ACC112 (cell line): ENCODE data around the gene ELP6.
"Not testable (repeated sequence)": the region's sequence is repeated elsewhere in the genome, so short reads cannot be mapped to it uniquely, and the experiment has no call there.

ENCODE experiments used
- H2AFZ ChIP-seq: fragments of 200-600 bp; sonication (generic); one replicate; pipeline ENCODE4 v1.6.0; 2017; ENCODE audit warnings: antibody characterized with exemption, low read length; ENCODE audit not compliant: unreplicated experiment
- H3K27ac ChIP-seq: fragments of 200-600 bp; sonication (generic); 2 replicates; pipeline ENCODE4 v1.5.1; 2014; ENCODE audit warnings: low read depth, mild to moderate bottlenecking, antibody characterized with exemption, low read length, moderate library complexity
- H3K27me3 ChIP-seq: fragments of 200-600 bp; sonication (generic); 2 replicates; pipeline ENCODE4 v1.6.1; 2014; ENCODE audit warnings: mild to moderate bottlenecking, antibody characterized with exemption, low read length, moderate library complexity, mixed read lengths; ENCODE audit not compliant: insufficient read depth
- H3K36me3 ChIP-seq: fragments of 200-600 bp; sonication (generic); 2 replicates; pipeline ENCODE4 v1.6.1; 2016; ENCODE audit warnings: mild to moderate bottlenecking, antibody characterized with exemption, low read length, moderate library complexity, mixed read lengths; ENCODE audit not compliant: insufficient read depth
- H3K4me1 ChIP-seq: fragments of 200-600 bp; sonication (generic); one replicate; pipeline ENCODE4 v1.6.1; 2016; ENCODE audit warnings: low read length, mixed read lengths; ENCODE audit not compliant: insufficient read depth, unreplicated experiment, control insufficient read depth
- H3K4me3 ChIP-seq: fragments of 200-600 bp; sonication (generic); 2 replicates; pipeline ENCODE4 v1.5.1; 2014; ENCODE audit warnings: mild to moderate bottlenecking, low read depth, low read length
- H3K79me2 ChIP-seq: fragments of 200-600 bp; sonication (generic); one replicate; pipeline ENCODE4 v1.6.0; 2016; ENCODE audit warnings: low read length; ENCODE audit not compliant: control insufficient read depth, unreplicated experiment, insufficient read depth

Gene ELP6

DNA sequence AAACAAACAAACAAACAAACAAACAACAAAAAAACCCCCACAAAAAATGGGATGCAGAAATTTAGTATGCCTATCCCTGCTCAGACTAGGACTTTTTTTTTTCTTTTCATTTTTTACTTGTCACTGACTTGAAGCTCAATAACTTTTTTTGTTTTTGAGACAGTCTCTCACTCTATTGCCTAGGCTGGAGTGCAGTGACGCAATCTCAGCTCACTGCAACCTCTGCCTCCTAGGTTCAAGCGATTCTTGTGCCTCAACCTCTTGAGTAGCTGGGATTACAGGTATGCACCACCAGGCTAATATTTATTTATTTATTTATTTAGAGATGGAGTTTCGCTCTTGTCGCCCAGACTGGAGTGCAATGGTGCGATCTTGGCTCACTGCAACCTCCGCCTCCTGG is 8.2 kb downstream of the ELP6 start:
- not testable (repeated sequence) for H3K4me1 ChIP-seq, H3K4me3 ChIP-seq, H3K79me2 ChIP-seq, H2AFZ ChIP-seq, H3K27ac ChIP-seq, H3K27me3 ChIP-seq
- peaks cover 13% of the 10 kb centered on the region for H3K36me3 ChIP-seq

GRCh38 chr3:47504113-47504512 is 9.4 kb downstream of the ELP6 start:
- Histone ChIP-seq H3K4me3 (no peak overlapping the region), H3K36me3 (0 out of 2 replicates have a peak, but pooled peaks cover 4% of the 10 kb centered on the region), H3K79me2 (no peaks in the 10 kb centered on the region), H3K27ac (no peak overlapping the region), H3K4me1 (no peaks in the 10 kb centered on the region), H3K27me3 (no peaks in the 10 kb centered on the region), H2AFZ (no peak overlapping the region)

GRCh38 chr3:47503033-47503432 is 10.5 kb downstream of the ELP6 start:
- no peaks in the 10 kb centered on the region for H3K36me3 ChIP-seq
- no peak overlapping the region for H2AFZ ChIP-seq
- no peaks in the 10 kb centered on the region for H3K27me3 ChIP-seq
- H3K4me3 ChIP-seq, result no peak overlapping the region
- no peaks in the 10 kb centered on the region for H3K79me2 ChIP-seq
- H3K27ac ChIP-seq, result no peak overlapping the region
- H3K4me1 ChIP-seq, result no peaks in the 10 kb centered on the region

DNA sequence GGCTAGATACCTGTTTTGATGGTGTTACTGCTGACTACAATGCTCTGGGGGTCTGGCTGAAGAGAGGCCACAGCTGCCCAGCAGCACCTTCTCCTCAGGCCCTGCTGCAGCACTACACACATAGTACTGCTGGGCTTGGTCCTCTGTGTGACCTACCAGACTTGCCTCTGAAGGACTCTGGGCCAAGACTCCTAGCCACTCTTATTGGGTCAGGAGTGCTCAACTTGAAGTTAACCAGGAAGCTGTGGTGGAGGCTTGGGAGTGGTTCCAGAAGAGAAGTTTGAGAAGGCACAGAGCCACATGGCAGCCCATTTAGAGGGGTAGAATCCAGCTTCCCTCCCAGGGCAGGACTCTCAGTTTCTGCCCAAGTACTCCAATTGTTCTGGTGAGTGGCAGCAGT is 16.6 kb downstream of the ELP6 start:
- no peak overlapping the region for H3K27ac ChIP-seq

GRCh38 chr3:47495886-47496285 is 17.6 kb downstream of the ELP6 start:
- Histone ChIP-seq H3K79me2 (no peaks in the 10 kb centered on the region), H3K27ac (no peak overlapping the region), H2AFZ (no peak overlapping the region), H3K4me3 (no peak overlapping the region), H3K27me3 (no peaks in the 10 kb centered on the region), H3K36me3 (peaks cover 10% of the 10 kb centered on the region; the same call in 1 of the 2 replicates), H3K4me1 (no peaks in the 10 kb centered on the region)

More for the DNA sequence above, 16.6 kb downstream of the ELP6 start:
- Histone ChIP-seq H2AFZ (no peak overlapping the region), H3K4me1 (no peaks in the 10 kb centered on the region), H3K36me3 (peaks cover 10% of the 10 kb centered on the region; the same call in 1 of the 2 replicates), H3K4me3 (no peak overlapping the region), H3K79me2 (no peaks in the 10 kb centered on the region), H3K27me3 (no peaks in the 10 kb centered on the region)

- H2AFZ ChIP-seq, result no peak overlapping the region
- peaks cover 10% of the 10 kb centered on the region; the same call in 1 of the 2 replicates for H3K36me3 ChIP-seq
- H3K79me2 ChIP-seq, result no peaks in the 10 kb centered on the region
- no peak overlapping the region for H3K4me3 ChIP-seq
- no peak overlapping the region for H3K27ac ChIP-seq
- no peaks in the 10 kb centered on the region for H3K4me1 ChIP-seq
- H3K27me3 ChIP-seq, result no peaks in the 10 kb centered on the region
Observed at GRCh38 chr3:47495111-47495510, 18.4 kb downstream of the ELP6 start.

DNA sequence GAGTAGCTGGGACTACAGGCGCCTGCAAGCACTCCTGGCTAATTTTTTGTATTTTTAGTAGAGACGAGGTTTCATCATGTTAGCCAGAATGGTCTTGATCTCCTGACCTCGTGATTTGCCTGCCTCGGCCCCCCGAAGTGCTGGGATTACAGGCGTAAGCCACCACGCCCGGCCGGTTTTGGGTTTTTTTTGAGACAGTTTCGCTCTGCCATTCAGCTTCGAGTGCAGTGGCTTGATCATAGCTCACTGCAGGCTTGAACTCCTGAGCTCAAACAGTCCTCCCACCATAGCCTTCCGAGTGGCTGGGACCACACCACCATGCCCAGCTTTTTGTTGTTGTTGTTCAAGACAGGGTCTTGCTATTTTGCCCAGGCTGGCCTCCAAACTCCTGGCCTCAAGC is 21.7 kb downstream of the ELP6 start:
- no peak overlapping the region for H3K27ac ChIP-seq
- H3K27me3 ChIP-seq, result no peaks in the 10 kb centered on the region
- H3K4me1 ChIP-seq, result no peaks in the 10 kb centered on the region
- H3K36me3 ChIP-seq, result peaks cover 8% of the 10 kb centered on the region; the same call in 1 of the 2 replicates
- no peaks in the 10 kb centered on the region for H3K79me2 ChIP-seq
- H2AFZ ChIP-seq, result no peak overlapping the region
- no peak overlapping the region for H3K4me3 ChIP-seq

GRCh38 chr3:47491186-47491585 is 22.3 kb downstream of the ELP6 start:
- H3K27me3 ChIP-seq, result no peaks in the 10 kb centered on the region
- peaks cover 7% of the 10 kb centered on the region; the same call in 1 of the 2 replicates for H3K36me3 ChIP-seq
- H3K79me2 ChIP-seq, result no peaks in the 10 kb centered on the region
- H2AFZ ChIP-seq, result no peak overlapping the region
- H3K4me1 ChIP-seq, result no peaks in the 10 kb centered on the region
- H3K4me3 ChIP-seq, result no peak overlapping the region
- H3K27ac ChIP-seq, result no peak overlapping the region

GRCh38 chr3:47487265-47487664 is 26.2 kb downstream of the ELP6 start:
- Histone ChIP-seq H3K79me2 (no peaks in the 10 kb centered on the region), H3K4me1 (no peaks in the 10 kb centered on the region), H3K36me3 (no peaks in the 10 kb centered on the region), H3K27ac (no peak overlapping the region), H2AFZ (no peak overlapping the region), H3K4me3 (no peak overlapping the region), H3K27me3 (no peaks in the 10 kb centered on the region)

DNA sequence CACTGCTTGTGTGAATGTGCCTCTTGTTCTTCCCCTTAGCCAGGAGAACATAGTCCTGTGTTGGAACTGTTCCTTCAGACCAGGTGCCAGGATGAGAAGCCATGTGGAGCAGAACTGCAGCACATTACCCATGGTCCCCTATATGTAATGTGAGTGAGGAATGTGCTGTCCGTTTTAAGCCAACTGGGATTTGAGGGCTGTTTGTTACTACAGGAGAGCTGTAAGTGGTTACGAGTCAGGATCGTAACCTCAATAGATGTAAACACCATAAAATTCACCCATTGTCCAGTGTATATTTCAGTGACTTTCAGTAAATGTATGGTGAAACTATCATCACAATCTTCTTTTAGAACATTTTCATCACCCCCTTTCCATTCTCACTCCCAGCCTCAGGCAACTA is 27.7 kb downstream of the ELP6 start:
- no peak overlapping the region for H3K4me3 ChIP-seq
- H3K79me2 ChIP-seq, result no peaks in the 10 kb centered on the region
- H3K27ac ChIP-seq, result no peak overlapping the region
- no peak overlapping the region for H2AFZ ChIP-seq
- H3K36me3 ChIP-seq, result no peaks in the 10 kb centered on the region
- H3K27me3 ChIP-seq, result no peaks in the 10 kb centered on the region
- H3K4me1 ChIP-seq, result no peaks in the 10 kb centered on the region

- Histone ChIP-seq H3K27me3 (no peaks in the 10 kb centered on the region), H3K4me1 (no peaks in the 10 kb centered on the region), H3K79me2 (no peaks in the 10 kb centered on the region), H3K36me3 (no peaks in the 10 kb centered on the region), H2AFZ (no peak overlapping the region), H3K27ac (no peak overlapping the region), H3K4me3 (no peak overlapping the region)
Observed at GRCh38 chr3:47482366-47482765, 31.1 kb downstream of the ELP6 start.
